Neural cell (in vitro differentiated cells): ENCODE results near the gene TIAM2.

Experiments
- CTCF ChIP-seq: fragments of 450-650 bp; IDR thresholded peaks from 2 replicates; pipeline ENCODE4 v1.5.1; 2014; ENCODE audit warnings: antibody characterized with exemption, mild to moderate bottlenecking, moderate library complexity; ENCODE audit not compliant: poor library complexity, severe bottlenecking
- EP300 ChIP-seq: fragments of 450-650 bp; conservative IDR thresholded peaks from 2 replicates; pipeline ENCODE4 v1.6.1; 2014; ENCODE audit warnings: antibody characterized with exemption, mild to moderate bottlenecking, moderate library complexity; ENCODE audit not compliant: poor library complexity, severe bottlenecking
- EZH2 ChIP-seq: fragments of 200-600, 300-800 bp; shearing (Covaris generic), sonication (generic); IDR thresholded peaks from 2 replicates; pipeline ENCODE4 v1.6.1; 2014; ENCODE audit warnings: antibody characterized with exemption, low read length, borderline replicate concordance, mild to moderate bottlenecking; ENCODE audit not compliant: insufficient read depth, poor library complexity, severe bottlenecking
- POLR2AphosphoS5 ChIP-seq: IDR thresholded peaks from 2 replicates; pipeline ENCODE4 v1.6.1; 2012
- RAD21 ChIP-seq: fragments of 450-650 bp; conservative IDR thresholded peaks from 2 replicates; pipeline ENCODE4 v1.6.1; 2014; ENCODE audit warnings: antibody characterized with exemption, mild to moderate bottlenecking, moderate library complexity

- TF ChIP-seq RAD21 (no peak), CTCF (no peak), EZH2 (no peak), EP300 (no peak), POLR2AphosphoS5 (no peak)
Measured at GRCh38 chr6:155186052-155186658, 191.0 kb downstream of the TIAM2 start.
